ENCODE measurements around the gene TMED9. TPM values are rescaled to one million over a fixed set of nuclear protein-coding genes. Genes with fewer than 3 reads are reported as not detected.
A peak's percentile ranks its signal among the peaks of the same experiment; 100 is the strongest.

The TMED9 gene
- total and polyA plus RNA-seq, 9 of the 15 experiments (the other 6 are each of a cell fraction or from before 2014, with no cell fraction given) = 43.7 to 301 (median 90.0) TPM

GRCh38 chr5:177607452-177608192 is 15.6 kb downstream of the TMED9 start (continued):
- TF ChIP-seq ZNF253 (CRISPR knock-in tag; conservative IDR thresholded peaks at IDR 0.05) = no peak
- no peak for TF ChIP-seq DACH1 (IDR thresholded peaks at IDR 0.05; ENCODE audit: partially characterized antibody)
- no peak for TF ChIP-seq PPARD (CRISPR knock-in tag; IDR thresholded peaks at IDR 0.05)
- TF ChIP-seq MAFK (IDR thresholded peaks at IDR 0.05; ENCODE audit: low read length) = no peak
- TF ChIP-seq ZNF408 (CRISPR knock-in tag; IDR thresholded peaks at IDR 0.05; ENCODE audit: low read depth) = no peak
- peak; percentile 28; the same call in 1 of the 2 replicates for TF ChIP-seq RBFOX2 (IDR thresholded peaks at IDR 0.05; ENCODE audit: low read depth, low read length)
- no peak for TF ChIP-seq MNT (conservative IDR thresholded peaks at IDR 0.05)
- TF ChIP-seq KDM1A (IDR thresholded peaks at IDR 0.05) = no peak
- TF ChIP-seq RBBP5 (IDR thresholded peaks at IDR 0.05; ENCODE audit: borderline replicate concordance, insufficient read depth, low read length, poor library complexity, severe bottlenecking) = no peak
- no peak for TF ChIP-seq NFIX (CRISPR knock-in tag; IDR thresholded peaks at IDR 0.05; ENCODE audit: low read depth)
- TF ChIP-seq, protein P1, sequence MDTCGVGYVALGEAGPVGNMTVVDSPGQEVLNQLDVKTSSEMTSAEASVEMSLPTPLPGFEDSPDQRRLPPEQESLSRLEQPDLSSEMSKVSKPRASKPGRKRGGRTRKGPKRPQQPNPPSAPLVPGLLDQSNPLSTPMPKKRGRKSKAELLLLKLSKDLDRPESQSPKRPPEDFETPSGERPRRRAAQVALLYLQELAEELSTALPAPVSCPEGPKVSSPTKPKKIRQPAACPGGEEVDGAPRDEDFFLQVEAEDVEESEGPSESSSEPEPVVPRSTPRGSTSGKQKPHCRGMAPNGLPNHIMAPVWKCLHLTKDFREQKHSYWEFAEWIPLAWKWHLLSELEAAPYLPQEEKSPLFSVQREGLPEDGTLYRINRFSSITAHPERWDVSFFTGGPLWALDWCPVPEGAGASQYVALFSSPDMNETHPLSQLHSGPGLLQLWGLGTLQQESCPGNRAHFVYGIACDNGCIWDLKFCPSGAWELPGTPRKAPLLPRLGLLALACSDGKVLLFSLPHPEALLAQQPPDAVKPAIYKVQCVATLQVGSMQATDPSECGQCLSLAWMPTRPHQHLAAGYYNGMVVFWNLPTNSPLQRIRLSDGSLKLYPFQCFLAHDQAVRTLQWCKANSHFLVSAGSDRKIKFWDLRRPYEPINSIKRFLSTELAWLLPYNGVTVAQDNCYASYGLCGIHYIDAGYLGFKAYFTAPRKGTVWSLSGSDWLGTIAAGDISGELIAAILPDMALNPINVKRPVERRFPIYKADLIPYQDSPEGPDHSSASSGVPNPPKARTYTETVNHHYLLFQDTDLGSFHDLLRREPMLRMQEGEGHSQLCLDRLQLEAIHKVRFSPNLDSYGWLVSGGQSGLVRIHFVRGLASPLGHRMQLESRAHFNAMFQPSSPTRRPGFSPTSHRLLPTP (IDR thresholded peaks at IDR 0.05; ENCODE audit: borderline replicate concordance, extremely low read depth, insufficient read length) = no peak
- TF ChIP-seq ZNF3 (CRISPR knock-in tag; IDR thresholded peaks at IDR 0.05) = no peak
- TF ChIP-seq TOE1 (IDR thresholded peaks at IDR 0.05; ENCODE audit: borderline replicate concordance) = no peak
- no peak for TF ChIP-seq TOE1 (CRISPR knock-in tag; IDR thresholded peaks at IDR 0.05; ENCODE audit: borderline replicate concordance, low read depth)
- no peak for TF ChIP-seq NR2F6 (CRISPR knock-in tag; IDR thresholded peaks at IDR 0.05)
- peak; percentile 82 for TF ChIP-seq CTCFL (IDR thresholded peaks at IDR 0.05; ENCODE audit: borderline replicate concordance, insufficient read depth, low read depth, low read length, poor library complexity, severe bottlenecking)
- no peak for TF ChIP-seq ZNF398 (CRISPR knock-in tag; IDR thresholded peaks at IDR 0.05)
- no peak for TF ChIP-seq ZFPM2 (CRISPR knock-in tag; IDR thresholded peaks at IDR 0.05)
- TF ChIP-seq CBX1 (IDR thresholded peaks at IDR 0.05; ENCODE audit: low read depth) = no peak

Data from K562 (cell line).